Esophagus squamous epithelium (tissue), 4 donors: Measurements from ENCODE around the gene TRIM69.

Experiments
- POLR2A ChIP-seq, 4 donors: fragments of 450-650 bp; IDR thresholded peaks; one replicate each; pipeline ENCODE4 v1.6.1; 2017; ENCODE audit warnings: antibody characterized with exemption in 4 of 4, mild to moderate bottlenecking in 4 of 4, moderate library complexity in 3 of 4
- TF ChIP-seq, protein P1 (sequence below), 6 experiments: fragments of 450-650 bp in 4 of 6; fragments of 200-600 bp in 2 of 6; sonication (generic) in 2 of 6; IDR thresholded peaks; one replicate each; pipeline ENCODE4 v1.5.1; 2016 to 2019; ENCODE audit warnings: antibody characterized with exemption in 6 of 6, mild to moderate bottlenecking in 4 of 6, moderate library complexity in 4 of 6

GRCh38 chr15:44736181-44736765 lies at the start of gene TRIM69:
- TF ChIP-seq, protein P1, sequence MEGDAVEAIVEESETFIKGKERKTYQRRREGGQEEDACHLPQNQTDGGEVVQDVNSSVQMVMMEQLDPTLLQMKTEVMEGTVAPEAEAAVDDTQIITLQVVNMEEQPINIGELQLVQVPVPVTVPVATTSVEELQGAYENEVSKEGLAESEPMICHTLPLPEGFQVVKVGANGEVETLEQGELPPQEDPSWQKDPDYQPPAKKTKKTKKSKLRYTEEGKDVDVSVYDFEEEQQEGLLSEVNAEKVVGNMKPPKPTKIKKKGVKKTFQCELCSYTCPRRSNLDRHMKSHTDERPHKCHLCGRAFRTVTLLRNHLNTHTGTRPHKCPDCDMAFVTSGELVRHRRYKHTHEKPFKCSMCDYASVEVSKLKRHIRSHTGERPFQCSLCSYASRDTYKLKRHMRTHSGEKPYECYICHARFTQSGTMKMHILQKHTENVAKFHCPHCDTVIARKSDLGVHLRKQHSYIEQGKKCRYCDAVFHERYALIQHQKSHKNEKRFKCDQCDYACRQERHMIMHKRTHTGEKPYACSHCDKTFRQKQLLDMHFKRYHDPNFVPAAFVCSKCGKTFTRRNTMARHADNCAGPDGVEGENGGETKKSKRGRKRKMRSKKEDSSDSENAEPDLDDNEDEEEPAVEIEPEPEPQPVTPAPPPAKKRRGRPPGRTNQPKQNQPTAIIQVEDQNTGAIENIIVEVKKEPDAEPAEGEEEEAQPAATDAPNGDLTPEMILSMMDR (IDR thresholded peaks at IDR 0.05), result no peak
- TF ChIP-seq POLR2A (IDR thresholded peaks at IDR 0.05), result no peak
